ENCODE results near the gene STAC3. TPM values are rescaled to one million over a fixed set of nuclear protein-coding genes. Genes with fewer than 3 reads are reported as not detected.
"Not testable (repeated sequence)": the region's sequence is repeated elsewhere in the genome, so short reads cannot be mapped to it uniquely, and the experiment has no call there.

The STAC3 gene
- total RNA-seq (ENCODE audit: unreplicated experiment), result 12.1 TPM
- long read RNA-seq, partial matches to known transcripts, result 0 of 2 reads
- long read RNA-seq, other reads (novel, unspliced or antisense), result 2 of 2 reads

DNA sequence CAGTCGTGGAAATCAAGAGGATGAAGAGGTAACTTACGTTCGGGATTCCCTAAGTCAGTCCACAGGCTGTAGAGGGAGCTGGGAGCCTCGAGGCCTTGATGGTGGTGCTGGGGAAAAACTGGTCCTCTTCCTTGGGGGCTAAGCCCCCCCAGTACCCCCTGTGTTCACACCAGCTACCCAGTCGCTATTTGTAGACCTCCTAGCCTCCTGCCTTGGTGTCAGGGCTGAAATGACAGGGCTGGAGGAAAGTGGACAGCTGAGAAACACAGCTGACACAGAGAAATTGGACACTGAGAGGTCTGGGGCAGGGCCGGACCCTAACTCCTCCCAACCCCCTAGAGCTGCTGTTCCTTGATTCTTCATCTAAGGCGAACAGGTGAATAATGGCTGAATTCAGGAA lies at the start of gene STAC3:
TSS of gene STAC3 (minus strand) at position 232 of the 400 bp plus-strand sequence. CDS start 1,551 bp downstream, outside the sequence.
- H3K27ac Mint-ChIP-seq (ENCODE audit: unreplicated experiment), result peak within 1 kb of the TSS; percentile 17
- H3K4me3 Mint-ChIP-seq (ENCODE audit: unreplicated experiment), result no peak within 1 kb of the TSS
- H3K36me3 Mint-ChIP-seq (ENCODE audit: unreplicated experiment), result no peaks in the 10 kb centered on the region
- no peak for DNase-seq
- peaks cover 12% of the 10 kb centered on the region for H3K4me1 Mint-ChIP-seq (ENCODE audit: low read depth, unreplicated experiment)
- peaks cover 3% of the 10 kb centered on the region for H3K27me3 Mint-ChIP-seq (ENCODE audit: unreplicated experiment)
- H3K9me3 Mint-ChIP-seq (ENCODE audit: unreplicated experiment), result peaks cover 12% of the 10 kb centered on the region
- TF ChIP-seq CTCF (IDR thresholded peaks at IDR 0.05; ENCODE audit: partially characterized antibody, unreplicated experiment), result no peak

DNA sequence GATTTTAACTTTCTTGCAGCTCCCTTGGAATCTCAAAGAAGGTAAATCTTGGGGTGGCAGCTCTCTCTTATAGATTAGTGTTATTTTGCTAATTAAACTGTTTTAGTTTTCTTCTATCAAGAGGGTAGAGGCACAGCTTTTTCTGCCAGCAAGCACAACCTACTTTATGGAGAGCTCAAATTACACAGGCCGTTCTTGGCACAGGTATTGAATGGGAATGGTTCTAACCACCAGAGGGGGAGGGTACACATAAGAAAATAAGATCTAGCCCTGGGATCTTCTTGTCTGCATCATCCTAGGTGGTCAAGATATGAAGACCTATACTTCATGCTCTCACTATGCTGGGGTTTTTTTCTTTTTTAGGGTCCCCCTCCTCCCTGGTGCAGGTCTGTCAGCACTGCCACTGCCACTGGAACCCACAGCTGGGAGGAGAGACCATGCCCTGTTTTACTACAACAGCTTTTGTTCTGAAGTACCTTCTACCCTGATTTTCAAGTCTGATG lies 48.6 kb upstream of the STAC3 start:
- no peak for TF ChIP-seq CTCF (IDR thresholded peaks at IDR 0.05; ENCODE audit: partially characterized antibody, unreplicated experiment)

DNA sequence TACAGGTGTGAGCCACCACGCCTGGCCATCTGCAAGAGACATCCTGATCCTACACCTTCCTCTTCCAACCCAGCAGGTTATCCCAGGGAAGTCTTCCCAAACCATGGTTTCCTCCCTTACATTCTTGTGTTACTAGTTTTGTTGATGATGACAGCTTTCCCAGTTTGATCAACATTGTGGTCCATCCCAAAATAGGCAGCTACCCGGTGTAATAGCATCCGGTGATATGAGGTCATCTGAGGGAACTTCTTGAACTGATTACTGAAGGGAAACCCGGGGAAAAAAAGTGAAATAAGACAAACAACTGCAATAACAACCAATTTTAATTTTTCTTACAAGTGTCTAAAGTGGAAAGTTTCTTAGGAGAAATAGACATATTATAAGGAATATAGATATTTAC lies 45.3 kb upstream of the STAC3 start:
- Mint-ChIP-seq H3K27ac (ENCODE audit: unreplicated experiment) (no peak overlapping the region), H3K4me3 (ENCODE audit: unreplicated experiment) (no peak overlapping the region), H3K9me3 (ENCODE audit: unreplicated experiment) (no peaks in the 10 kb centered on the region), H3K4me1 (ENCODE audit: low read depth, unreplicated experiment) (no peaks in the 10 kb centered on the region), H3K36me3 (ENCODE audit: unreplicated experiment) (peaks cover 5% of the 10 kb centered on the region), H3K27me3 (ENCODE audit: unreplicated experiment) (peaks cover 1% of the 10 kb centered on the region)
- no peak for TF ChIP-seq CTCF (IDR thresholded peaks at IDR 0.05; ENCODE audit: partially characterized antibody, unreplicated experiment)
- no peak for DNase-seq

More for the DNA sequence above, 48.6 kb upstream of the STAC3 start:
- Mint-ChIP-seq H3K4me1 (ENCODE audit: low read depth, unreplicated experiment) (no peaks in the 10 kb centered on the region), H3K4me3 (ENCODE audit: unreplicated experiment) (no peak overlapping the region), H3K27ac (ENCODE audit: unreplicated experiment) (no peak overlapping the region), H3K27me3 (ENCODE audit: unreplicated experiment) (peaks cover 1% of the 10 kb centered on the region), H3K36me3 (ENCODE audit: unreplicated experiment) (peaks cover 14% of the 10 kb centered on the region), H3K9me3 (ENCODE audit: unreplicated experiment) (no peaks in the 10 kb centered on the region)
- no peak for DNase-seq

DNA sequence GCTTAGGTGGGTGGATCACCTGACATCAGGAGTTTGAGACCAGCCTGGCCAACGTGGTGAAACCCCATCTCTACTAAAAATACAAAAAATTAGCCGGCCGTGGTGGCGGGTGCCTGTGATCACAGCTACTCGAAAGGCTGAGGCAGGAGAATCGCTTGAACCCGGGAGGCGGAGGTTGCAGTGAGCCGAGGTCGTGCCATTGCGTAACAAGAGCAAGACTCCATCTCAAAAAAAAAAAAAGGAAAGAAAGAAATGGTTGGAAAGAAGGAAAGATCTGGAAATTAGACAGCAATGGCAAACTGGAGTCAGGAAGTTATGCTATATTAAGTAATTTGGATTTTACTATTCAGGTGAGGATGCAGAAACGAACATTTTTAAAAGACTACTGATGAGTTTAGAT lies 31.1 kb upstream of the STAC3 start:
- not testable (repeated sequence) for H3K27me3 Mint-ChIP-seq (ENCODE audit: unreplicated experiment); H3K27ac Mint-ChIP-seq (ENCODE audit: unreplicated experiment); H3K36me3 Mint-ChIP-seq (ENCODE audit: unreplicated experiment); H3K9me3 Mint-ChIP-seq (ENCODE audit: unreplicated experiment); DNase-seq; H3K4me3 Mint-ChIP-seq (ENCODE audit: unreplicated experiment)
- peaks cover 21% of the 10 kb centered on the region for H3K4me1 Mint-ChIP-seq (ENCODE audit: low read depth, unreplicated experiment)

- Mint-ChIP-seq H3K27me3 (ENCODE audit: unreplicated experiment) (peaks cover 6% of the 10 kb centered on the region), H3K36me3 (ENCODE audit: unreplicated experiment) (no peaks in the 10 kb centered on the region), H3K4me3 (ENCODE audit: unreplicated experiment) (peak overlapping the region; percentile 68), H3K9me3 (ENCODE audit: unreplicated experiment) (peaks cover 6% of the 10 kb centered on the region), H3K4me1 (ENCODE audit: low read depth, unreplicated experiment) (peaks cover 21% of the 10 kb centered on the region), H3K27ac (ENCODE audit: unreplicated experiment) (peak overlapping the region; percentile 83)
- no peak for DNase-seq
- TF ChIP-seq CTCF (IDR thresholded peaks at IDR 0.05; ENCODE audit: partially characterized antibody, unreplicated experiment), result no peak
These were observed 29.4 kb upstream of the STAC3 start for GRCh38 chr12:57280211-57281062.
